ENCODE data around the gene FBXL7. TPM values are rescaled to one million over a fixed set of nuclear protein-coding genes. Genes with fewer than 3 reads are reported as not detected.

FBXL7 gene
- total and polyA plus RNA-seq, 2 of the 8 experiments (the other 6 are each of a cell fraction or from before 2014, with no cell fraction given), result 17.7 to 17.8 TPM

DNA sequence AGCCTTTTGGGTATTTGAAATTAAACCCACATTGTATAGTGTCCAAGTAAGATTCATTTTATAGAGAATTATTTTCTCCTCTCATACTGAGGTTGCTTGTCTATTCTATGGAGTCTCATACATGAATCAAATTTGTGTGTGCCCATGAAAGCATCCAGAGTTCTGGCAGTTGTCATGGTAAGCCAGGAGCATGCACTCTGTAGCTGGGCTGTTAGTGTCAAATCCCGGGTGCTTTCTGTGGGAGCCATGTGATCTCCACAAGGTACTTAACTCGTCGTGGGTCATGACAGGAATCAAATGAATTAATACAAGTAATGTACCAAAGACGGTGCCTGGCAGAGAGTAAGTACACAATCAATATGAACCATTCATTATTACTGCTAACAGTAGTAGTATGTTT is 58.7 kb downstream of the FBXL7 start:
- H2AK5ac ChIP-seq (ENCODE audit: low read depth, low read length), result no peak overlapping the region
- WGBS, 2 experiments (ENCODE audit: extremely low coverage in 1 of 2, insufficient coverage in 1 of 2, insufficient read length in 1 of 2, insufficient replicate concordance in 2 of 2, low coverage in 1 of 2, low lambda C conversion rate in 2 of 2, missing lambda C conversion rate in 1 of 2), result 91% methylated on average over 4 of the region's 4 CpGs; no CpG with 5 or more reads in 1 of the 2 experiments

More for the DNA sequence above, 58.7 kb downstream of the FBXL7 start:
- Histone ChIP-seq H3K4me1 (replicated peaks in 1 of 4; ENCODE audit: control insufficient read depth in 3 of 4, insufficient read depth in 4 of 4, low read length in 3 of 4) (peaks cover 9 to 15% (median 12%) of the 10 kb centered on the region in 4 experiments; a peak in 6 of 7 replicates), H4K91ac (replicated peaks; ENCODE audit: insufficient read length, low read length) (no peak overlapping the region), H4K5ac (ENCODE audit: insufficient read length, low read depth, low read length) (no peak overlapping the region), H3K18ac (ENCODE audit: extremely low read depth, low read length) (no peak overlapping the region), H3K23ac (ENCODE audit: insufficient read length) (no peak overlapping the region), H2BK5ac (ENCODE audit: low read depth, low read length) (no peak overlapping the region), H2BK120ac (replicated peaks; ENCODE audit: low read depth, low read length) (no peak overlapping the region), H2AFZ (ENCODE audit: low read length) (no peak overlapping the region), H4K8ac (ENCODE audit: extremely low read depth, insufficient read depth, low read length) (no peak overlapping the region), H3K36me3 (ENCODE audit: control insufficient read depth in 2 of 4, insufficient read depth in 4 of 4, low read length in 3 of 4) (peaks cover 0 to 6% (median 0%) of the 10 kb centered on the region in 4 experiments; a peak in 1 of 8 replicates), H3K23me2 (ENCODE audit: low read depth, low read length) (no peaks in the 10 kb centered on the region), H3K79me1 (ENCODE audit: low read depth, low read length) (no peaks in the 10 kb centered on the region), H3K4ac (replicated peaks; ENCODE audit: insufficient read length, low read depth, low read length) (no peak overlapping the region), H3K9me3 (ENCODE audit: insufficient read depth in 2 of 2, low read depth in 1 of 2, low read length in 1 of 2) (peaks cover 3 to 8% of the 10 kb centered on the region in 2 experiments; a peak in 2 of 4 replicates), H3K4me3 (ENCODE audit: extremely low read depth in 1 of 4, insufficient read depth in 2 of 4, low read depth in 3 of 4, low read length in 4 of 4) (no peak overlapping the region), H3K27ac (ENCODE audit: low read depth, low read length) (no peak overlapping the region), H2BK20ac (ENCODE audit: low read length) (no peak overlapping the region), H3K9ac (replicated peaks in 1 of 4; ENCODE audit: extremely low read depth in 1 of 4, low read depth in 3 of 4, low read length in 3 of 4) (no peak overlapping the region), H3K14ac (ENCODE audit: insufficient read length) (no peak overlapping the region), H2BK12ac (ENCODE audit: low read depth, low read length) (no peak overlapping the region), H3K27me3 (replicated peaks in 1 of 4; ENCODE audit: control insufficient read depth in 3 of 4, extremely low read depth in 1 of 4, insufficient read depth in 3 of 4, low read length in 3 of 4) (no peaks in the 10 kb centered on the region), H4K20me1 (replicated peaks in 1 of 2; ENCODE audit: control insufficient read depth in 1 of 2, insufficient read depth in 2 of 2, low read length in 2 of 2) (no peaks in the 10 kb centered on the region), H3K56ac (replicated peaks; ENCODE audit: insufficient read length, low read depth, low read length) (no peak overlapping the region), H3K79me2 (ENCODE audit: control insufficient read depth in 1 of 2, insufficient read depth in 2 of 2, low read length in 2 of 2) (peaks cover 0 to 13% of the 10 kb centered on the region in 2 experiments; a peak in 2 of 4 replicates), H2BK15ac (ENCODE audit: low read length) (no peak overlapping the region), H3K4me2 (ENCODE audit: insufficient read depth in 1 of 2, low read depth in 2 of 2, low read length in 2 of 2) (no peak overlapping the region)
- no peak for DNase-seq (ENCODE audit: low read depth in 1 of 2, low spot score in 2 of 2)
- TF ChIP-seq POLR2A (IDR thresholded peaks at IDR 0.05; ENCODE audit: control extremely low read depth in 1 of 2, low read depth in 2 of 2, low read length in 2 of 2) (no peak), SIRT6 (IDR thresholded peaks at IDR 0.05; ENCODE audit: low read length) (no peak), EZH2 (IDR thresholded peaks at IDR 0.05; ENCODE audit: low read depth, low read length, severe bottlenecking) (no peak), HDAC6 (IDR thresholded peaks at IDR 0.05; ENCODE audit: low read depth, low read length) (no peak), GTF2F1 (IDR thresholded peaks at IDR 0.05; ENCODE audit: borderline replicate concordance, low read depth, low read length) (no peak), FOSL1 (IDR thresholded peaks at IDR 0.05; ENCODE audit: insufficient read depth, low read depth, low read length) (no peak), KDM5A (IDR thresholded peaks at IDR 0.05; ENCODE audit: low read length) (no peak), RNF2 (IDR thresholded peaks at IDR 0.05; ENCODE audit: borderline replicate concordance, low read depth, low read length, missing control alignments, poor library complexity, severe bottlenecking) (no peak), KDM1A (IDR thresholded peaks at IDR 0.05; ENCODE audit: borderline replicate concordance, low read length) (no peak)
- TF ChIP-seq, protein P1, sequence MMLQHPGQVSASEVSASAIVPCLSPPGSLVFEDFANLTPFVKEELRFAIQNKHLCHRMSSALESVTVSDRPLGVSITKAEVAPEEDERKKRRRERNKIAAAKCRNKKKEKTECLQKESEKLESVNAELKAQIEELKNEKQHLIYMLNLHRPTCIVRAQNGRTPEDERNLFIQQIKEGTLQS (IDR thresholded peaks at IDR 0.05; ENCODE audit: insufficient read depth, low read depth, low read length), result no peak
- ChIA-PET POLR2A (ENCODE audit: partially characterized antibody) (no interaction called here), CTCF (ENCODE audit: partially characterized antibody) (interaction anchor here (0.7 kb wide), 1 partner anchor 91 kb away, joined by 3 read pairs; no protein-coding TSS in a partner anchor)
- no peak for FAIRE-seq

Data from H1 (cell line).